Body of pancreas (tissue), 4 donors: ENCODE data around the gene LRRC7.

Source experiments
- CTCF ChIP-seq, 7 experiments: fragments of 450-650 bp in 4 of 7; fragments of 200-600 bp in 3 of 7; sonication (generic) in 3 of 7; IDR thresholded peaks; one replicate each; pipeline ENCODE4 v1.5.1; 2016 to 2019; ENCODE audit warnings: antibody characterized with exemption in 7 of 7
- POLR2A ChIP-seq, 3 donors: fragments of 450-650 bp; IDR thresholded peaks; one replicate each; pipeline ENCODE4 v1.6.1; 2016; ENCODE audit warnings: antibody characterized with exemption in 3 of 3, mild to moderate bottlenecking in 2 of 3

- no peak for TF ChIP-seq CTCF (IDR thresholded peaks at IDR 0.05)
- TF ChIP-seq POLR2A (IDR thresholded peaks at IDR 0.05), result no peak
Observed at GRCh38 chr1:70025052-70025451, 457.3 kb downstream of the LRRC7 start.
